GM12878 (cell line): ENCODE results near the gene SIRT2.

Source experiments
- DPF2 ChIP-seq: fragments of 450-650 bp; IDR thresholded peaks from 2 replicates; pipeline ENCODE4 v1.6.1; 2017; ENCODE audit warnings: mild to moderate bottlenecking
- EP300 ChIP-seq, 2 experiments: fragments of 150-350 bp in 1 of 2; IDR thresholded peaks; 2 replicates each; pipeline ENCODE4 v1.6.1; 2011 to 2012; ENCODE audit warnings: low read depth in 2 of 2, low read length in 2 of 2, borderline replicate concordance in 1 of 2, improper control_type of control experiment in 1 of 2, inconsistent platforms in 1 of 2; ENCODE audit not compliant: control insufficient read depth in 1 of 2
- EZH2 ChIP-seq: IDR thresholded peaks from 2 replicates; pipeline ENCODE4 v1.6.1; 2012; ENCODE audit warnings: low read depth, mild to moderate bottlenecking, control low read depth, inconsistent platforms, low read length, borderline replicate concordance; ENCODE audit not compliant: control insufficient read depth
- HCFC1 ChIP-seq: fragments of 150-350 bp; IDR thresholded peaks from 2 replicates; pipeline ENCODE4 v1.6.1; 2014; ENCODE audit warnings: low read length
- HDAC2 ChIP-seq: fragments of 200-600 bp; sonication (generic); IDR thresholded peaks from 2 replicates; pipeline ENCODE4 v1.6.1; 2017
- MYC ChIP-seq: IDR thresholded peaks from 2 replicates; pipeline ENCODE4 v1.6.1; 2011; ENCODE audit warnings: mild to moderate bottlenecking, low read length, moderate library complexity, inconsistent platforms; ENCODE audit not compliant: insufficient read depth, insufficient replicate concordance, insufficient read length, severe bottlenecking
- POLR2AphosphoS5 ChIP-seq: IDR thresholded peaks from 2 replicates; pipeline ENCODE4 v1.6.1; 2011; ENCODE audit warnings: mild to moderate bottlenecking, low read length, inconsistent platforms
- SUZ12 ChIP-seq: fragments of 200-600 bp; sonication (generic); IDR thresholded peaks from one replicate; pipeline ENCODE4 v1.6.1; 2018; ENCODE audit warnings: antibody characterized with exemption, mild to moderate bottlenecking; ENCODE audit not compliant: unreplicated experiment
- TCF12 ChIP-seq: IDR thresholded peaks from 2 replicates; pipeline ENCODE4 v1.6.1; 2011; ENCODE audit warnings: low read depth, mild to moderate bottlenecking, low read length
- ZZZ3 ChIP-seq: IDR thresholded peaks from 2 replicates; pipeline ENCODE4 v1.6.1; 2011; ENCODE audit warnings: low read depth; ENCODE audit not compliant: control insufficient read depth, insufficient read length
- TF ChIP-seq, protein P1 (sequence below), 3 experiments: IDR thresholded peaks in 2 of 3; conservative IDR thresholded peaks in 1 of 3; 2 replicates each; pipeline ENCODE4 v1.5.1; 2011; ENCODE audit warnings: low read depth in 3 of 3, low read length in 3 of 3, mild to moderate bottlenecking in 3 of 3, control low read depth in 2 of 3, moderate library complexity in 2 of 3, inconsistent platforms in 1 of 3, mixed read lengths in 1 of 3; ENCODE audit not compliant: control insufficient read depth in 2 of 3, insufficient read depth in 1 of 3; ENCODE audit errors: extremely low read depth in 1 of 3
- TF ChIP-seq, protein P2 (sequence below): IDR thresholded peaks from 2 replicates; pipeline ENCODE4 v1.6.1; 2011; ENCODE audit warnings: low read depth, mild to moderate bottlenecking, low read length, moderate library complexity, borderline replicate concordance; ENCODE audit errors: extremely low read depth

DNA sequence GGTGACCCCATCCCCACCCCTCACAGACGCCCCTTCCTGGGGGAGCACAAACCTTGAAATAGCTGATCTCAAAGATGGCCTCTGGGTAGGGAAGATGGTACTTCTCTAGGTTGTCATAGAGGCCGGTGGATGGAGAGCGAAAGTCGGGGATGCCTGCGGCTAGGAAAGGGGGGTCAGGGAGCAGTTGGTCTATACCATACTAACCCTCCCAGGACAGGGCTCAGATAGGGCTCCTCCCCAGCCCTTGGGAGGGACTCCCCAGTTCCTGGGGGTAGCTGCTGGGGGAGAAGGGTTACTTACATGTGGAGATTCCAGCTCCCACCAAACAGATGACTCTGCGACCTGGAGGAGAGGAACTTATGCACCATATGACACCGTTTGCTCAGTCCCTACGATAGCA is 9.6 kb downstream of the SIRT2 start:
- TF ChIP-seq DPF2 (no peak), TCF12 (no peak), HDAC2 (no peak), ZZZ3 (no peak), POLR2AphosphoS5 (no peak), MYC (no peak), SUZ12 (no peak), HCFC1 (no peak), EP300 (IDR thresholded peaks at IDR 0.05; ENCODE audit: borderline replicate concordance in 1 of 2, control insufficient read depth in 1 of 2, low read depth in 2 of 2, low read length in 2 of 2) (no peak), EZH2 (no peak)
- TF ChIP-seq, protein P1, sequence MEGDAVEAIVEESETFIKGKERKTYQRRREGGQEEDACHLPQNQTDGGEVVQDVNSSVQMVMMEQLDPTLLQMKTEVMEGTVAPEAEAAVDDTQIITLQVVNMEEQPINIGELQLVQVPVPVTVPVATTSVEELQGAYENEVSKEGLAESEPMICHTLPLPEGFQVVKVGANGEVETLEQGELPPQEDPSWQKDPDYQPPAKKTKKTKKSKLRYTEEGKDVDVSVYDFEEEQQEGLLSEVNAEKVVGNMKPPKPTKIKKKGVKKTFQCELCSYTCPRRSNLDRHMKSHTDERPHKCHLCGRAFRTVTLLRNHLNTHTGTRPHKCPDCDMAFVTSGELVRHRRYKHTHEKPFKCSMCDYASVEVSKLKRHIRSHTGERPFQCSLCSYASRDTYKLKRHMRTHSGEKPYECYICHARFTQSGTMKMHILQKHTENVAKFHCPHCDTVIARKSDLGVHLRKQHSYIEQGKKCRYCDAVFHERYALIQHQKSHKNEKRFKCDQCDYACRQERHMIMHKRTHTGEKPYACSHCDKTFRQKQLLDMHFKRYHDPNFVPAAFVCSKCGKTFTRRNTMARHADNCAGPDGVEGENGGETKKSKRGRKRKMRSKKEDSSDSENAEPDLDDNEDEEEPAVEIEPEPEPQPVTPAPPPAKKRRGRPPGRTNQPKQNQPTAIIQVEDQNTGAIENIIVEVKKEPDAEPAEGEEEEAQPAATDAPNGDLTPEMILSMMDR (IDR thresholded peaks at IDR 0.05 in 2 of 3, conservative IDR thresholded peaks at IDR 0.05 in 1 of 3; ENCODE audit: control insufficient read depth in 2 of 3, extremely low read depth in 1 of 3, insufficient read depth in 1 of 3, low read depth in 3 of 3, low read length in 3 of 3) = no peak
- TF ChIP-seq, protein P2, sequence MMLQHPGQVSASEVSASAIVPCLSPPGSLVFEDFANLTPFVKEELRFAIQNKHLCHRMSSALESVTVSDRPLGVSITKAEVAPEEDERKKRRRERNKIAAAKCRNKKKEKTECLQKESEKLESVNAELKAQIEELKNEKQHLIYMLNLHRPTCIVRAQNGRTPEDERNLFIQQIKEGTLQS = no peak
